TTC549 (cell line): ENCODE results near the gene ITIH1.
"Not testable (repeated sequence)": the region's sequence is repeated elsewhere in the genome, so short reads cannot be mapped to it uniquely, and the experiment has no call there.

ENCODE experiments used
- FAIRE-seq: peaks from 2 replicates; lab custom pipeline; 2012; peaks lifted over from hg19 to GRCh38; lab: Jason Lieb, UNC

ITIH1 gene

DNA sequence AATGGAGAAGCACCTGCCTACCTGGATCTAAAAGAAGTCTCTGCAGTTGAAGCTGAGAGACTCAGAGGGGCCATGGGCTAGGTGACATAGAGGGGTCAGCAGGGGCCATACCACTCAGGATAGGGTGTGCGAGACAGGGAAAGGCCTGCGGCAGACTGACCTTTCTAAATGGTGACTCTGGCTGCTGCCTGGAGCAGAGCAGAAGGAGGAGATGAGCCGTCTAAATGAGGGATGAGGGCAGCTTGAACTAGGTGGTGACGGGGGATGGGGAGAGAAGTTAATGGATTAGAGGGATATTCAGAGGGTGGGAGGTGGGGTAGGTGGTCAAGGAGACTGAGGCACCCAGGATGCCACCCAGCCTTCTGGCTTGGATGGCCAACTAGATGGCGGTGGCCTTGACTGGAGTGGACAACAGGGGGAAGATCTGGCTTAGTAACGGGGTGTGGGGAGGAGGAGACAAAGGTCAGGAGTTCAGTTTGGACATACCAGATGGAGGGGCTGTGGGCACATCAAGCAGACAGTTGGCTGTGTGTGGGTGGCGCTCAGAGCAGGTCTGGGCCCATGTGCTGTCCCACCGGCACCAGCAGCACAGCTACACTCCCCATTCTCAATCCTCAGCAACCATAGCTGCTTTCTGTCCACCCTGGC is 3.2 kb upstream of the ITIH1 start:
- no peak for FAIRE-seq

DNA sequence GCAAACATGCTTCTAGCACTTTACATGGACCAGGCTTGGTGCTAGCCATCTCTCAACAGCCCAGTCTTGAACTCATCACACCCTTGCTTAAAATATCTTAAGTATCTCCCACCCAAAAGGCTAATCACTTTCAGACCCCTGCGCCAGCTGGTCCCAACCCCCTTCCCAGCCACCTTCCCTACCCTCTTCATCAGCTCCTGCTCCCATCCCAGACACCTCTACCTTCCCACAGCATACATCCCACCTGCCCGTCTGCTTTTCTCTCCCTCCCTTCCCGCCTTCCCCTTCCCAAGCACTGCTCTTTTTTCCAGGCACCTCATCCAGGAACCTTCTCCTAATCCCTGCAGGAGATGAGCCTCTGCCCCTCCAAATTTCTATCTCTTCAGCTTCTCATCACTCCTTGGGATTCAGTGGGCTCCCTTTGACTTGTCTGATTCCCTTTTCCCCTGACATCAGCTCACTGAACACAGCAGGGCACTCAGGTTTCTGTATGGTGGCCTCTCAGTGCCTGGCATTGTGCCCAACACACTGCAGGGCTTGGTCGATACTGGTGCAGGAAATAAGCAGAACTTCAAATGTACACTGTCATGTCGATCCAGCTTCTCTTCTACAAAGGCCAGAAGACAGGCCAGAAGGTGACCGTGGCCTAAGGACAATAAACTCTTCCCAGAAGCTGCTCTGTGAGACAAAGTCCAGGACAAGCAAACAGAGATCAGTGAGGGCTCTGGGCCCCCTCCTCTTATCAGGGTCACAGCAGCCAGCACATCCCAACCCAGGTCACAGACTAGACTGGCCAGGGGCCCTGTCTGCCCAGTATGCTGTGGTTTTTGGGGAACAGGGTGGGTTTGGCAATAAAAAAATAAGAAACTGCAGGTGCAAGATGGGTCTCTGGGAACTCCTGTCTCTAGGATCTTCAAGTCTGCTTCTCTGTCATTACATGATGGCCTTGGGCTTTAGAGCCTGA is 2.2 kb upstream of the ITIH1 start:
- FAIRE-seq = no peak

- FAIRE-seq = no peak
Observed at GRCh38 chr3:52775877-52776276, 1.5 kb upstream of the ITIH1 start.

DNA sequence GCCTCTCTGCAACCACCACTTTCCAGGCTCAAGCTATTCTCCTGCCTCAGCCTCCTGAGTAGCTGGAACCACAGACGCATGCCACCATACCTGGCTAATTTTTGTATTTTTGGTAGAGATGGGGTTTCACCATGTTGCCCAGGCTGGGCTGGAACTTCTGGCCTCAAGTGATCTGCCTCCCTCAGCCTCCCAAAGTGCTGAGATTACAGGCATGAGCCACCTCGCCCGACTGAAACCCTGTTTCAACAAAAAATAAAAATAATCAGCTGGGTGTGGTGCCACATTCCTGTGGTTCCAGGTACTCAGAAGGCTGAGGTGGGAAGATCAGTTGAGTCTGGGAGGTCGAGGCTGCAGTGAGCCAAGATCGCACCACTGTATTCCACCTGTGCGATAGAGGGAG is 913 bp upstream of the ITIH1 start:
- not testable (repeated sequence) for FAIRE-seq

- no peak for FAIRE-seq
Observed at GRCh38 chr3:52777959-52778805, 783 bp downstream of the ITIH1 start.

GRCh38 chr3:52779011-52779836 is 1.8 kb downstream of the ITIH1 start:
- FAIRE-seq = no peak

GRCh38 chr3:52779837-52780585 is 2.6 kb downstream of the ITIH1 start:
- FAIRE-seq = no peak

- no peak for FAIRE-seq
Observed at GRCh38 chr3:52781741-52782140, 4.3 kb downstream of the ITIH1 start.

GRCh38 chr3:52782412-52783210 is 5.2 kb downstream of the ITIH1 start:
- FAIRE-seq = no peak

- no peak for FAIRE-seq
Observed at GRCh38 chr3:52783211-52783555, 5.8 kb downstream of the ITIH1 start.

DNA sequence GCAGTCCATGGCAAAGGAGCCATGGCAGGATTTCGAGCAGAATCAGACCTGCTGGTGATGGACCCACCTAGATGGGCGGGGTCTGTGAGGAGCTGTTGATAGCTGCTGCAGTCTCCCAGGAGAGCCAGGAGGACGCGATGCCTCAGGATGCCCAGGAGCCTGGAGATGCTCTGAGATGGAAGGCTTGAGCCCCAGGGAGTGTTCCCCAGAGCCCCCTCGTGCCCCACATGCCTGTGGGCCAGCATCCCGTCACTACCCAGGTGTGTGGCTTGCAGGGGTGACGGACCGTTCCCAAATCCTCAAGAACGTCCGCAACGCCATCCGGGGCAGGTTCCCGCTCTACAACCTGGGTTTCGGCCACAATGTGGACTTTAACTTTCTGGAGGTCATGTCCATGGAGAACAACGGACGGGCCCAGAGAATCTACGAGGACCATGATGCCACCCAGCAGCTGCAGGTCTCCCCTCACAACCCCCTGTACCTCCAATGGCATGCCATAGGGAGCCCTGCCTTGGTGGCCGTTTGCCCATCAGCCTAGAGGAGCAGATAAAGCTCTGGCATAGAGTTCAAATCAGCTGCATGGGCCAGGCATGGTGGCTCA is 6.7 kb downstream of the ITIH1 start:
- FAIRE-seq = no peak

DNA sequence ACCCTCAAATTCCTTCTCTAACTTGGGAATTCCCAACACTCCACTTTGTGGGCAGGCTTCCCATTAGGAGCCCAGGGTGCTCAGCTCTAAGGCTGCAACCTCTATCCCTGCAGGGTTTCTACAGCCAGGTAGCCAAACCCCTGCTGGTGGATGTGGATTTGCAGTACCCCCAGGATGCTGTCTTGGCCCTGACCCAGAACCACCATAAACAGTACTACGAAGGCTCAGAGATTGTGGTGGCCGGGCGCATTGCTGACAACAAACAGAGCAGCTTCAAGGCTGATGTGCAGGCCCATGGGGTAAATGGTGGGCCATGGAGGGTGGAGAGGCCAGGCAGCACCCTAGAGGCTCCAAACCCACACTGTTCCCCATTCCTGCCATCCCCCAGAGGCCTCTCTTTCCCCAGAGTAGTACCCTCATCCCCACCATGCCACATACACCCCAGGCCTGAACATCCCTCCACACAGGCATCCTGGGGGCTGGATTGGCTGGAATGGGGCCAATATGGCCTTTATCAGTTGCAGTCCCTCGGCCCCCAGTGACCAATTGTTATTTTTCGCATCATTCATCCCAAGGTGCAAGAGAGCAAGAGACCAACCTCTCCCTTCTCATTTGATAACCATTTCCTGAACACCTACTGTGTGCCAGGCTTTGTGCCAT is 7.7 kb downstream of the ITIH1 start:
- no peak for FAIRE-seq

DNA sequence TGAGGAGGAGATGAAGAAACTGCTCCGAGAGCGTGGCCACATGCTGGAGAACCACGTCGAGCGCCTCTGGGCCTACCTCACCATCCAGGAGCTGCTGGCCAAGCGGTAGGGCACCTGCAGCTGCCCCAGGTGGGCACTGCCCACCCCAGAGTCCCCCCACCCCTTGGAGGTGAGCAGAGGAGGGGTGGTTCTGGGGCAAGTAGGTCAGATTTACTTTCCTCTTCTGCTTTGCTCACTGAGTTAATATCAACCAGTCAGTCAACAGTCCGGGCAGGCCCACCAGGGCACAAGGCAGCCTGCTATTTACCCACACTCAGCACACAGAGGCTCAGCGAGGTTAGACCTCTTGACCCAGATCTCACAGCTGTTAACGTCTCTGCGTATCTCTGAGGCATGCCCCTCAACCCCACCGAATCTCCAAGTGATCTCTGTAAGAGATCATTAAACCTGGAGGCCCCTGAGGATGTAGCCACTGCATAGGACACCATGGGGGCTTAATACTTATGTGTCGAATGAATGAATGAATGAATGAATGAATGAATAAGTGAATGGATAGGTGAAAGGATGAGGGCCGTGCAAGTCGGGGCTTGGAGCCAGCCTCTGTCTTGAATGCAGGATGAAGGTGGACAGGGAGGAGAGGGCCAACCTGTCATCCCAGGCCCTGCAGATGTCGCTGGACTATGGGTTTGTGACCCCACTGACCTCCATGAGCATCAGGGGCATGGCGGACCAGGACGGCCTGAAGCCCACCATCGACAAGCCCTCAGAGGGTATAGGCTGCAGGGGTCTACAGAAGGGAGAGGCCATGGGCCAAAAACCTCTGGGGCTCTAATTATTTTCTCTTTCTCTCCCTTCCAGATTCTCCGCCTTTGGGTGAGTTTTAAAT is 9.2 kb downstream of the ITIH1 start:
- no peak for FAIRE-seq

DNA sequence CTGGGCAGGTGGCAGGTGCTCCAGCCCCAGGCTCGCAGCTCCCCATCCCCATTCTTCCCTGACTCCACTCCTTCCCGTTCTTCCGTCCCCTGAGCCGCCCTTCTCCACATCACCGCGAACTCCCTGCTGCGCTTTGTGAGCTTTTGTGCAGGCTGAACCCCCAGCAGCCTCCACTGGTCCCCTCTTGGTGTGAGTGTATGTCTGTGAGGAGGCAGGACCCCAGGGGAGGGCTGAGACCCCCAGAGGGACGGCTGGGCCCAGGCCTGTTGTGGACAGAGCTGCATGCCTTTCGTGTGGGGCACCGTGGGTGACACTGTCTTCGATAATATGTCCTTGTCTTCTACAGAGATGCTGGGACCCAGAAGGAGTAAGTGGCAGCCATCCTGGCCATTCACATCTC is 9.8 kb downstream of the ITIH1 start:
- no peak for FAIRE-seq

GRCh38 chr3:52787672-52788625 is 10.6 kb downstream of the ITIH1 start:
- no peak for FAIRE-seq

DNA sequence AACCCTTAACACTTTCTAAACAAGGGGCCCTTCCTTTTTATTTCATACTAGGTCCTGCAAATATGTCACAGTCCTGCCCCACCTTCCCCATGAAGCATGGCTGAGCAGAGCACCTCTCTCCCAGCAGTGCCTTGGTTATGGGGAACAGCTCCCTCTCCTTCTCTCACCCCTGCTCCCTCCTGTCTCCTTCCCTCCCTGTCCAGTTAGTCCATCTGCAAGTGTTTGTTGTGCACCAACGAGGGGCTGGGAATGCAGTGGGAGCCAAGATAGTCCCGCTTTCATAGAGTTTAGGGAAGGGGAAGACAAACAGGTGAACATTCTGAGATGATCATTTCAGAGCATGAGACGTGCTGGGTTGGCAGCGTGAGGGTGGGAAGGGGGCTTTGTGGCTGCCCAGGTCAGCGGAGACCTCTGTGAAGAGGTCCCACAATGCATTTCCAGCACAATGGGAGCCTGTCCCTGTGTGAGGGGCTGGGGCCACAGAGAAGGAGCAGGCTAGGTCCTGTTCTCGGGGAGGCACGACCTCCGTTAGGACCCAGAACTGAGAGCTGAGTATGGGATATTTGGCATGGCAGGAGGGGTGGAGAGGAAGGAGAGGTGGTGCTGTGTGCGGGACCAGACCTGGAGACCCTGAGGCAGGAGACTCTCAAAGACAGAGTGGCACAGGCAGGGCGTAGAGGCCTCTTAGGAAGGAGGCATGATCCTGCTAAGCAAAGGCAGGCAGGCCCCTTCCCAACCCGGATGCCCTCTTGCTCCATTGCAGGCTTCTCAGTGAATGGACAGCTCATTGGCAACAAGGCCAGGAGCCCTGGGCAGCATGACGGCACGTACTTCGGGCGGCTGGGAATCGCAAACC is 11.7 kb downstream of the ITIH1 start:
- no peak for FAIRE-seq
